H1 (cell line): ENCODE measurements around the gene GRB14. TPM values are rescaled to one million over a fixed set of nuclear protein-coding genes. Genes with fewer than 3 reads are reported as not detected.

Experiments
- GABPA ChIP-seq: IDR thresholded peaks from 2 replicates; pipeline ENCODE4 v1.6.1; 2011; ENCODE audit warnings: mild to moderate bottlenecking, low read length, moderate library complexity, borderline replicate concordance; ENCODE audit not compliant: insufficient read depth
- NRF1 ChIP-seq: IDR thresholded peaks from 2 replicates; pipeline ENCODE4 v1.6.1; 2011; ENCODE audit warnings: mild to moderate bottlenecking, low read depth, low read length, improper control_type of control experiment
- YY1 ChIP-seq: IDR thresholded peaks from 2 replicates; pipeline ENCODE4 v1.6.1; 2011; ENCODE audit warnings: low read depth, mild to moderate bottlenecking, low read length
- polyA plus RNA-seq, 7 experiments: library from polyadenylated mRNA; depleted of rRNA in 3 of 7; stranded (reverse) in 5 of 7; unstranded in 2 of 7; fragments of >200 nt in 5 of 7; fragments of 200-250 nt in 2 of 7; gene quantifications; 1 replicate in 5 of 7; 2 replicates in 1 of 7; 4 replicates in 1 of 7; pipeline versions ENCODE4 v1.2.1 to v1.2.3, GENCODE V29; 2011 to 2013; ENCODE audit warnings: missing spikeins in 2 of 7, mixed read lengths in 2 of 7
- total RNA-seq: library from RNA; stranded (reverse); fragmentation: NEBNext Ultra II Directional; extraction: Animal tissue kit (Norgen Biotek cat#: 25700); gene quantifications from 2 replicates; pipeline ENCODE4 v1.2.1, GENCODE V29; 2021

Gene GRB14
- total and polyA plus RNA-seq, 2 of the 8 experiments (the other 6 are each of a cell fraction or from before 2014, with no cell fraction given) = 2.5 to 11.6 TPM

DNA sequence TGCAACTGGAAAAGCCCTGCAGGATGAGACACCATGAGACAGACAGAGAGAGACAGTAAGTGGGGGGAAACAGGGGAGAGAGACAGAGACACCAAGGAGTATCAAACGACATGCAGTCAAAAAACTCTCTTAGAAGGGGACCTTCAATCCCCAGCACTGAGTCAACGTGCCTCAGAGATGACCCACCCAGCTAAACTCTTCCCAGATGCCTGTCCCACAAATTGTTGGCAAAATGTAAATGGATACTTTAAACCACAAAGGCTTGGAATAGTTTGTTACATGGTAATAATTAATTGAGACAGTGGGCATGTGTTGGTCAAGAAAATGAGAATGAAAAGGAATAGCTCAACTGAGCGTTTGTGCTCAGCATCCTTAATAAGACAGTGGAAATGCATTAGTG lies 98.3 kb downstream of the GRB14 start (continued):
- TF ChIP-seq YY1 = no peak
- no peak for TF ChIP-seq NRF1
- no peak for TF ChIP-seq GABPA
